ENCODE data around the gene CELF4. TPM values are rescaled to one million over a fixed set of nuclear protein-coding genes. Genes with fewer than 3 reads are reported as not detected.

The CELF4 gene
- total and polyA plus RNA-seq, 2 of the 4 experiments (the other 2 are of a cell fraction), result not detected

GRCh38 chr18:37571266-37571665 lies 5.7 kb upstream of the CELF4 start:
- in situ Hi-C loops (cut with MboI; ENCODE audit: low sequenced_read_pairs), result no loop called here
- CTCF ChIA-PET, result no interaction called here
- Histone ChIP-seq H3K79me1 (ENCODE audit: low read depth in 1 of 2, low read length in 2 of 2) (no peaks in the 10 kb centered on the region), H3K4me2 (ENCODE audit: low read depth, low read length) (no peak overlapping the region), H3K14ac (replicated peaks; ENCODE audit: low read depth, low read length) (no peak overlapping the region), H3K4ac (ENCODE audit: low read depth, low read length) (no peak overlapping the region), H3K9ac (ENCODE audit: low read depth, low read length) (no peak overlapping the region), H2BK120ac (ENCODE audit: low read depth, low read length) (no peak overlapping the region), H2AFZ (replicated peaks; ENCODE audit: low read length, poor library complexity) (no peak overlapping the region), H2BK20ac (ENCODE audit: low read depth, low read length) (no peak overlapping the region), H3K56ac (ENCODE audit: extremely low read depth, insufficient read depth, low read length) (no peak overlapping the region), H3K36me3 (ENCODE audit: control insufficient read depth, insufficient read depth, low read length) (no peaks in the 10 kb centered on the region), H4K8ac (ENCODE audit: low read depth in 2 of 2, low read length in 2 of 2) (no peak overlapping the region), H4K91ac (ENCODE audit: insufficient read depth, low read depth, low read length) (no peak overlapping the region), H3K9me1 (ENCODE audit: insufficient read depth, low read length) (no peaks in the 10 kb centered on the region), H3K9me3 (ENCODE audit: control insufficient read depth, insufficient read depth, low read length) (no peaks in the 10 kb centered on the region), H3K4me3 (ENCODE audit: insufficient read depth, low read depth, low read length) (no peak overlapping the region), H3K27me3 (ENCODE audit: control insufficient read depth, insufficient read depth, low read length) (peaks cover 29% of the 10 kb centered on the region), H4K20me1 (ENCODE audit: insufficient read depth, low read length) (no peaks in the 10 kb centered on the region), H2BK5ac (ENCODE audit: low read depth, low read length, poor library complexity, severe bottlenecking) (no peak overlapping the region), H2AK5ac (ENCODE audit: low read depth, low read length) (no peak overlapping the region), H2AK9ac (replicated peaks; ENCODE audit: low read depth, low read length, poor library complexity) (no peak overlapping the region), H3K27ac (ENCODE audit: insufficient read depth, low read length) (no peak overlapping the region), H3K4me1 (ENCODE audit: control insufficient read depth, insufficient read depth, low read length) (peaks cover 1% of the 10 kb centered on the region; the same call in 1 of the 2 replicates), H3K18ac (ENCODE audit: low read depth, low read length) (no peak overlapping the region), H3K23ac (ENCODE audit: low read depth, low read length) (no peak overlapping the region), H4K5ac (ENCODE audit: low read depth, low read length) (no peak overlapping the region), H2BK15ac (ENCODE audit: low read depth, low read length) (no peak overlapping the region)
- BruUV-seq (replicated peaks), result no TSS peak
- POLR2A ChIA-PET (ENCODE audit: unreplicated experiment), result no interaction called here
- intact Hi-C loops (cut with micrococcal nuclease), result no loop called here
- ATAC-seq (ENCODE audit: low read depth) (no peak), DNase-seq (no peak)
- WGBS, 2 experiments (ENCODE audit: extremely low coverage in 2 of 2, insufficient read length in 1 of 2), result no CpG with 5 or more reads among the region's 5 CpGs
- dilution Hi-C loops (cut with HindIII; ENCODE audit: low sequenced_read_pairs, unreplicated experiment), result no loop called here
- TF ChIP-seq SMC3 (IDR thresholded peaks at IDR 0.05; ENCODE audit: low read depth, low read length) (no peak), ELK1 (IDR thresholded peaks at IDR 0.05; ENCODE audit: borderline replicate concordance, low read depth, low read length) (no peak), BHLHE40 (IDR thresholded peaks at IDR 0.05; ENCODE audit: low read depth, low read length) (no peak), NFE2L2 (IDR thresholded peaks at IDR 0.05; ENCODE audit: low read depth, low read length) (no peak), USF2 (IDR thresholded peaks at IDR 0.05; ENCODE audit: low read depth, low read length) (no peak), POLR2A (IDR thresholded peaks at IDR 0.05; ENCODE audit: low read depth, low read length) (no peak), CEBPB (IDR thresholded peaks at IDR 0.05; ENCODE audit: low read depth, low read length) (no peak), RAD21 (IDR thresholded peaks at IDR 0.05; ENCODE audit: low read length) (no peak)
